ENCODE measurements around the gene TNFRSF21.

DNA sequence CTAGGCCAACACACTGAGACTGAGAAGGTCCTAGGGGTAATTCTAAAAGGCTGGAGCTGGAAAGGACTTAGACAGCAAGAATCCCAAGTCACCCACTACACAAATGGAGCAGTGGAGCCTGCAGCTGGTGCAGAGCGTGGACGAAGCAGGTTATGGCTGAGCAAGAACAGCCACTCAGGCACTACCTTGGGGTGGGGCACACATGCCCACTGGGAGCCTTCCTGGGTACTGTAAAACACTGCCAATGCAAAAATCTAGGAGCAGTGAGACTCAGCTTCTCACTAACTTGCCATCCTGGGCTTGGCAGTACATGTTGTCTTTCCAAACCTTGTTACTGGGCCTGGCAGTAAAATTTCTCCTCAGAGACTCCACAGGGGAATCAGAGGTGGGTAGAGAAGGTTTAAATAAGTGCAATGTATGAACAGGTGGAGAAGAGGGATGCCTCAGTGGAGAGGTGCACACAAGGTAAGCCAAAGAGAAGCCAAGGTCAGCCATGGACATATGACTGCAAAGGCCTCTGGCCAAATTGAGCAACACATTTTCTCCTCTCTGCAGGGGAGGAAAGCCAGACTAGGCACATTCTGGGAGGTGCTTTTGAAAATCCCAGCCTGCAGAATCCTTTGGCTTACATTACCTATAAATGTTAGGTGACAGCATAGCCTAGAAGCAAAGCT lies 105.6 kb downstream of the TNFRSF21 start:
- TF ChIP-seq, protein P1, sequence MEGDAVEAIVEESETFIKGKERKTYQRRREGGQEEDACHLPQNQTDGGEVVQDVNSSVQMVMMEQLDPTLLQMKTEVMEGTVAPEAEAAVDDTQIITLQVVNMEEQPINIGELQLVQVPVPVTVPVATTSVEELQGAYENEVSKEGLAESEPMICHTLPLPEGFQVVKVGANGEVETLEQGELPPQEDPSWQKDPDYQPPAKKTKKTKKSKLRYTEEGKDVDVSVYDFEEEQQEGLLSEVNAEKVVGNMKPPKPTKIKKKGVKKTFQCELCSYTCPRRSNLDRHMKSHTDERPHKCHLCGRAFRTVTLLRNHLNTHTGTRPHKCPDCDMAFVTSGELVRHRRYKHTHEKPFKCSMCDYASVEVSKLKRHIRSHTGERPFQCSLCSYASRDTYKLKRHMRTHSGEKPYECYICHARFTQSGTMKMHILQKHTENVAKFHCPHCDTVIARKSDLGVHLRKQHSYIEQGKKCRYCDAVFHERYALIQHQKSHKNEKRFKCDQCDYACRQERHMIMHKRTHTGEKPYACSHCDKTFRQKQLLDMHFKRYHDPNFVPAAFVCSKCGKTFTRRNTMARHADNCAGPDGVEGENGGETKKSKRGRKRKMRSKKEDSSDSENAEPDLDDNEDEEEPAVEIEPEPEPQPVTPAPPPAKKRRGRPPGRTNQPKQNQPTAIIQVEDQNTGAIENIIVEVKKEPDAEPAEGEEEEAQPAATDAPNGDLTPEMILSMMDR (conservative IDR thresholded peaks at IDR 0.05; ENCODE audit: low read depth, low read length): no peak
- TF ChIP-seq EZH2phosphoT487 (IDR thresholded peaks at IDR 0.05; ENCODE audit: borderline replicate concordance, low read length): no peak
